ENCODE measurements around the gene LRFN3.

- TF ChIP-seq CTCF (IDR thresholded peaks at IDR 0.05; ENCODE audit: insufficient read depth, low read length) (no peak), REST (IDR thresholded peaks at IDR 0.05; ENCODE audit: insufficient replicate concordance, low read depth) (no peak), POLR2AphosphoS5 (IDR thresholded peaks at IDR 0.05; ENCODE audit: low read depth) (no peak), SPI1 (IDR thresholded peaks at IDR 0.05; ENCODE audit: borderline replicate concordance, low read depth) (no peak), GABPA (IDR thresholded peaks at IDR 0.05; ENCODE audit: low read depth) (no peak)
Observed at GRCh38 chr19:35907377-35907745, 28.8 kb upstream of the LRFN3 start.
